H1 (cell line): ENCODE results near the gene ONECUT2. TPM values are rescaled to one million over a fixed set of nuclear protein-coding genes. Genes with fewer than 3 reads are reported as not detected.

Experiments
- GTF2F1 ChIP-seq: IDR thresholded peaks from 2 replicates; pipeline ENCODE4 v1.6.1; 2012; ENCODE audit warnings: low read depth, low read length, improper control_type of control experiment, borderline replicate concordance
- NRF1 ChIP-seq: IDR thresholded peaks from 2 replicates; pipeline ENCODE4 v1.6.1; 2011; ENCODE audit warnings: mild to moderate bottlenecking, low read depth, low read length, improper control_type of control experiment
- RAD21 ChIP-seq, 2 experiments: IDR thresholded peaks in 1 of 2; conservative IDR thresholded peaks in 1 of 2; 2 replicates each; pipeline ENCODE4 v1.6.1; 2011; ENCODE audit warnings: low read depth in 2 of 2, low read length in 2 of 2, improper control_type of control experiment in 1 of 2, inconsistent platforms in 1 of 2, mild to moderate bottlenecking in 1 of 2, moderate library complexity in 1 of 2
- polyA plus RNA-seq, 7 experiments: library from polyadenylated mRNA; depleted of rRNA in 3 of 7; stranded (reverse) in 5 of 7; unstranded in 2 of 7; fragments of >200 nt in 5 of 7; fragments of 200-250 nt in 2 of 7; gene quantifications; 1 replicate in 5 of 7; 2 replicates in 1 of 7; 4 replicates in 1 of 7; pipeline versions ENCODE4 v1.2.1 to v1.2.3, GENCODE V29; 2011 to 2013; ENCODE audit warnings: missing spikeins in 2 of 7, mixed read lengths in 2 of 7
- total RNA-seq: library from RNA; stranded (reverse); fragmentation: NEBNext Ultra II Directional; extraction: Animal tissue kit (Norgen Biotek cat#: 25700); gene quantifications from 2 replicates; pipeline ENCODE4 v1.2.1, GENCODE V29; 2021

Gene ONECUT2
- total and polyA plus RNA-seq, 2 of the 8 experiments (the other 6 are each of a cell fraction or from before 2014, with no cell fraction given) = 0.38 to 1.9 TPM

- no peak for TF ChIP-seq RAD21 (IDR thresholded peaks at IDR 0.05 in 1 of 2, conservative IDR thresholded peaks at IDR 0.05 in 1 of 2; ENCODE audit: low read depth in 2 of 2, low read length in 2 of 2)
- no peak for TF ChIP-seq NRF1
- no peak for TF ChIP-seq GTF2F1
Measured at GRCh38 chr18:57518533-57518932, 83.4 kb downstream of the ONECUT2 start (continued).
